ENCODE measurements around the gene PSME2. TPM values are rescaled to one million over a fixed set of nuclear protein-coding genes. Genes with fewer than 3 reads are reported as not detected.

PSME2 gene
- total and polyA plus RNA-seq, 9 of the 15 experiments (the other 6 are each of a cell fraction or from before 2014, with no cell fraction given) = 111 to 579 (median 159) TPM

- no peak for TF ChIP-seq DIDO1 (tag; IDR thresholded peaks at IDR 0.05; ENCODE audit: low read depth)
- peak; percentile 33 for TF ChIP-seq SAP30 (IDR thresholded peaks at IDR 0.05; ENCODE audit: borderline replicate concordance, insufficient read depth, low read depth, low read length, poor library complexity, severe bottlenecking)
- no peak for TF ChIP-seq RFX1 (IDR thresholded peaks at IDR 0.05)
- no peak for TF ChIP-seq NBN (IDR thresholded peaks at IDR 0.05; ENCODE audit: low read depth)
- no peak for TF ChIP-seq CBFA2T3 (IDR thresholded peaks at IDR 0.05)
- TF ChIP-seq IRF2 (CRISPR knock-in tag; IDR thresholded peaks at IDR 0.05) = peak; percentile 96
- TF ChIP-seq SAFB (IDR thresholded peaks at IDR 0.05; ENCODE audit: borderline replicate concordance, low read depth, low read length) = peak; percentile 87
- TF ChIP-seq TCF7L2 (IDR thresholded peaks at IDR 0.05; ENCODE audit: low read depth, low read length) = no peak
- no peak for TF ChIP-seq PRMT5 (CRISPR knock-in tag; IDR thresholded peaks at IDR 0.05)
- no peak for TF ChIP-seq RHOXF2B (CRISPR knock-in tag; conservative IDR thresholded peaks at IDR 0.05)
- TF ChIP-seq THRAP3 (IDR thresholded peaks at IDR 0.05; ENCODE audit: borderline replicate concordance) = no peak
- peak; percentile 31; the same call in 1 of the 2 replicates for TF ChIP-seq SP1 (CRISPR knock-in tag; IDR thresholded peaks at IDR 0.05)
- no peak for TF ChIP-seq HNRNPUL1 (IDR thresholded peaks at IDR 0.05; ENCODE audit: low read length)
- TF ChIP-seq SIN3B (IDR thresholded peaks at IDR 0.05; ENCODE audit: low read depth) = 0 out of 2 replicates have a peak, but pooled peaks have one; percentile 36
- no peak for TF ChIP-seq ZBTB1 (CRISPR knock-in tag; IDR thresholded peaks at IDR 0.05; ENCODE audit: borderline replicate concordance, low read depth)
- no peak for TF ChIP-seq SRSF1 (IDR thresholded peaks at IDR 0.05; ENCODE audit: low read depth, low read length)
- TF ChIP-seq MNT (conservative IDR thresholded peaks at IDR 0.05) = peak in 1 of 2 experiments; percentile 29; a peak in 1 of 4 replicates
- peak in 1 of 2 experiments; percentile 41; a peak in 2 of 4 replicates for TF ChIP-seq HDAC1 (IDR thresholded peaks at IDR 0.05)
- TF ChIP-seq VEZF1 (CRISPR knock-in tag; IDR thresholded peaks at IDR 0.05) = peak; percentile 83
- no peak for TF ChIP-seq ZNF124 (CRISPR knock-in tag; IDR thresholded peaks at IDR 0.05)
- TF ChIP-seq PTBP1 (IDR thresholded peaks at IDR 0.05; ENCODE audit: low read depth, low read length) = no peak
- TF ChIP-seq GATAD2B (IDR thresholded peaks at IDR 0.05; ENCODE audit: borderline replicate concordance) = no peak
- no peak for TF ChIP-seq ZBTB12 (CRISPR knock-in tag; IDR thresholded peaks at IDR 0.05)
- TF ChIP-seq ZNF707 (CRISPR knock-in tag; conservative IDR thresholded peaks at IDR 0.05) = no peak
- peak; percentile 67 for TF ChIP-seq CCNT2 (IDR thresholded peaks at IDR 0.05; ENCODE audit: borderline replicate concordance, extremely low read depth, insufficient read length, low read depth, low read length)
These were observed 10.4 kb downstream of the PSME2 start, which contains the start of gene PSME1 (continued) for GRCh38 chr14:24135834-24136683.

Measured in K562 (cell line).